AG04449 (cell line): Measurements from ENCODE around the gene AKIP1.

Experiments
- CTCF ChIA-PET: fragments of 350-600 bp; formaldehyde crosslinking; extraction: SDS; loops from one replicate; lab custom pipeline; 2021; ENCODE audit warnings: antibody characterized with exemption; lab: Yijun Ruan, JAX
- POLR2A ChIA-PET: fragments of 400-600, 350-600 bp; formaldehyde crosslinking; extraction: SDS; loops from one replicate; lab custom pipeline; 2020; ENCODE audit warnings: antibody characterized with exemption, inconsistent platforms; lab: Yijun Ruan, JAX
- DNase-seq: peaks from one replicate; pipeline ENCODE4 v3.0.0-alpha.2; 2010; ENCODE audit warnings: low read depth, low spot score
- H3K4me3 ChIP-seq: 2 replicates; pipeline ENCODE4 v1.5.1; 2011; ENCODE audit warnings: low read depth, mild to moderate bottlenecking, control low read depth, low read length
- TF ChIP-seq, protein P1 (sequence below): IDR thresholded peaks from one replicate; pipeline ENCODE4 v1.5.1; 2011; ENCODE audit warnings: mild to moderate bottlenecking, moderate library complexity, low read length, control low read depth, inconsistent platforms; ENCODE audit not compliant: insufficient read depth; ENCODE audit errors: missing control alignments

Gene AKIP1

DNA sequence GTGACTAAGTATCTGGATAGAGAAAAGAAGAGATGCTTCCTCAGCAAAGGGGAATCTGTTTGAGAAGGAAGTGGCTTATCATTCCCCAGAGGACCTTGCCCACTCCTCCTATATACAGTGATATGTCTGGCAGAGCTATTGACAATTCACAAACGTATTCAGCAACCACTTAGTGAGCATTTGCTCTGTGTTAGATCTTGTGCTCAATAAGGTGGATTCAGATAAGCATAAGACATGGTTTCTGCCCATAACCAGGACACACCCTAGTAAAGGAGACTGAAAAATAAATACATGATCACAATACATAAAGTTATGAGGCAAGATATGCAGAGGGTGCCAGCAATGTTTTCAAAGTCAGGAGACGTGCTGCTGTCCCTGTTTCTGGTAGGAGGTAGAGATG, 51.9 kb downstream of the AKIP1 start:
- CTCF ChIA-PET = interaction anchor here (1.1 to 3.0 kb wide), 4 partner anchors 48 to 243 kb away, joined by 3 to 17 read pairs (median 12); no protein-coding TSS in a partner anchor
- POLR2A ChIA-PET = no interaction called here

GRCh38 chr11:8963569-8964323, 52.8 kb downstream of the AKIP1 start:
- ChIA-PET CTCF (interaction anchor here (0.9 to 3.0 kb wide), 6 partner anchors 9 to 244 kb away, joined by 3 to 17 read pairs (median 6); partner anchors contain the start of gene NRIP3), POLR2A (interaction anchor here (0.6 to 1.3 kb wide), 3 partner anchors 37 to 282 kb away, joined by 3 read pairs; partner anchors contain the start of genes RPL27A and TRIM66)
- TF ChIP-seq, protein P1, sequence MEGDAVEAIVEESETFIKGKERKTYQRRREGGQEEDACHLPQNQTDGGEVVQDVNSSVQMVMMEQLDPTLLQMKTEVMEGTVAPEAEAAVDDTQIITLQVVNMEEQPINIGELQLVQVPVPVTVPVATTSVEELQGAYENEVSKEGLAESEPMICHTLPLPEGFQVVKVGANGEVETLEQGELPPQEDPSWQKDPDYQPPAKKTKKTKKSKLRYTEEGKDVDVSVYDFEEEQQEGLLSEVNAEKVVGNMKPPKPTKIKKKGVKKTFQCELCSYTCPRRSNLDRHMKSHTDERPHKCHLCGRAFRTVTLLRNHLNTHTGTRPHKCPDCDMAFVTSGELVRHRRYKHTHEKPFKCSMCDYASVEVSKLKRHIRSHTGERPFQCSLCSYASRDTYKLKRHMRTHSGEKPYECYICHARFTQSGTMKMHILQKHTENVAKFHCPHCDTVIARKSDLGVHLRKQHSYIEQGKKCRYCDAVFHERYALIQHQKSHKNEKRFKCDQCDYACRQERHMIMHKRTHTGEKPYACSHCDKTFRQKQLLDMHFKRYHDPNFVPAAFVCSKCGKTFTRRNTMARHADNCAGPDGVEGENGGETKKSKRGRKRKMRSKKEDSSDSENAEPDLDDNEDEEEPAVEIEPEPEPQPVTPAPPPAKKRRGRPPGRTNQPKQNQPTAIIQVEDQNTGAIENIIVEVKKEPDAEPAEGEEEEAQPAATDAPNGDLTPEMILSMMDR = no peak
- DNase-seq = no peak
- peak overlapping the region; percentile 87 for H3K4me3 ChIP-seq

More for the DNA sequence above, 51.9 kb downstream of the AKIP1 start:
- peak overlapping the region; percentile 87 for H3K4me3 ChIP-seq
- TF ChIP-seq, protein P1 = no peak
- DNase-seq = no peak

DNA sequence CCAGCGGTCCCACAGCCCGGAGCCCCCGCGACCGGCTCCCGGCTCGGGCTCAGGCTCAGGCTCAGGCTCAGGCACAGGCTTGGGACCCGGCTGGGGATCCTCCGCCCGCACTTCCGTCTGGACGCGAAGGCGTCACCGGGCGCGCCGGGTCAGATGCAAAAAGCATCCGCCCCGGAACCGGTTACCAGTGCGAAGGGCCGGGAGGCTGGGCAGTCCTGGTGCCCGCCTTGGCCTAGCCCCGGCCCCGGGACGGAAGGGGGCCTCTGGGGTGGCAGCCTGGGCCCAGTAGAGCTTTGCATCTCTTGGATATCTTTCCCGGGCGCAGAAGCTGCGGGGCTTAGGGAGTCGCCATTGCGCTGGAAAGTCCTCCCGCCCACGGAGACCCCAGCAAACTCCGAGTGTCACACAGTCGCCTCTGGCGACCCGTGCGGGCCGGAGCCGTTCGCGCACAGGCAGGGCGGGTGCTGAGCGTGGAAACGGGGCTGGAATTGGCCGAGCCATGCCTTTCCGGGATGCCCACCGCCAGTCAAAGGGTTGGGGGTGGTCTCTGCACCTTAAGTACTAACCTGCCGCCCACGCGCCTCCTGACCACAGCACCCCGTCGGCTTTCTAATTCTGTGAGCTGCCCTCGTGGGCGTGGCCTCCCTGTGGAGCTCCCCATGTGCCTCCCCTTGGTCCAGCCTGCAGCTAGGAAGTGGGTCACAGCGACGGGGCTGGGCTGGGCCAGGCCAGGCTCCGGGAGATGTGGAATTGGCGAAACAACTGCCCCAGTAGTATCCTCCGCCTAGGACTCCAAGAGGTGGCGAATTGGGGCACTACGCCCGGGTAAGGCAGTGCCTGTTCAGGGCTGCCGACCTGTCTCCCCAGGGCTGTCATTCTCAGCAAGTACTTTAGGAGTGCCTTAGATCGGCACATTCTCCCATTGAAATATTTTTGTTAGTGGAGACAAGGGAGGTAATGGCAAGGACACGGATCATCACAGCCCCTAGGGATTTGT, 53.6 kb downstream of the AKIP1 start, which contains the start of gene TMEM9B:
Gene TMEM9B (minus strand): TSS at position 119 of the 997 bp plus-strand sequence. CDS start 129 bp downstream, outside the sequence.
- no peak for DNase-seq
- POLR2A ChIA-PET = interaction anchor here (0.6 to 1.3 kb wide), 3 partner anchors 58 to 282 kb away, joined by 3 to 4 read pairs (median 3); partner anchors contain the start of genes RPL27A and TRIM66
- TF ChIP-seq, protein P1 = no peak
- H3K4me3 ChIP-seq = peak within 1 kb of the TSS; percentile 87
- CTCF ChIA-PET = interaction anchor here (0.9 to 3.0 kb wide), 6 partner anchors 8 to 244 kb away, joined by 3 to 17 read pairs (median 6); partner anchors contain the start of gene NRIP3

DNA sequence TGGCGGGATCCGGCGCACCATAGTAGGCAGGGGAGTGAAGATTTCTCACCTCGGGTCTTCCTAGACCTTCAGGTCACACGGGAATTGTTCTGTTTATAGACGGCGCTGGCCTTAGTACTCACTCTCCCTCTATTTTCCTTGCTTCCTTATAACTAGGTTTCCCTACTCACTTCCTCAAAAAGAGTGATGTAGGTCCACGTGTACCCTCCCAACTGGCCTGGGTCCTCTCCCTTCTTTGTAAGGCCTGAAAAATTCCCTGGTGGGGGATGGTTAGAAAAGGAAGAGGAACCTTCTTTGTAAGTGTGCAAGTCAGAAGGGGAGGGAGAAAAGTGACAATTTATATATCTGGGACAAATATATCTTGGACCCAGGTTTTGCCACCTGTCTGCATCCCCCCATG, 56.2 kb downstream of the AKIP1 start:
- ChIA-PET POLR2A (no interaction called here), CTCF (interaction anchor here (1.5 kb wide), 1 partner anchor 170 kb away, joined by 3 read pairs; no protein-coding TSS in a partner anchor)
- TF ChIP-seq, protein P1 = no peak
- no peak overlapping the region for H3K4me3 ChIP-seq
- no peak for DNase-seq
